Thyroid gland (tissue), 4 donors: Measurements from ENCODE around the gene FRMD4B. TPM values are rescaled to one million over a fixed set of nuclear protein-coding genes. Genes with fewer than 3 reads are reported as not detected.
"Not testable (repeated sequence)": the region's sequence is repeated elsewhere in the genome, so short reads cannot be mapped to it uniquely, and the experiment has no call there.

ENCODE experiments used
- DNase-seq, 2 donors: peaks; one replicate each; pipeline ENCODE4 v3.0.0-alpha.2; 2019
- H3K27ac ChIP-seq, 3 donors: fragments of 200-600 bp; sonication (generic); 1 replicate in 2 of 3; 2 replicates in 1 of 3; pipeline ENCODE4 v1.5.1; 2016 to 2019; ENCODE audit warnings: mild to moderate bottlenecking in 1 of 3, moderate library complexity in 1 of 3
- H3K27me3 ChIP-seq: fragments of 200-600 bp; sonication (generic); one replicate; pipeline ENCODE4 v1.5.1; 2019
- H3K36me3 ChIP-seq, 2 donors: fragments of 200-600 bp; sonication (generic); one replicate each; pipeline ENCODE4 v1.5.1; 2016 to 2019
- H3K4me1 ChIP-seq, 2 donors: fragments of 200-600 bp; sonication (generic); one replicate each; pipeline ENCODE4 v1.5.1; 2017 to 2019
- H3K4me3 ChIP-seq, 3 donors: fragments of 200-600 bp; sonication (generic); replicated peaks in 1 of 3; 1 replicate in 2 of 3; 2 replicates in 1 of 3; pipeline ENCODE4 v1.5.1; 2016; ENCODE audit warnings: mild to moderate bottlenecking in 1 of 3
- H3K9me3 ChIP-seq: fragments of 200-600 bp; sonication (generic); one replicate; pipeline ENCODE4 v1.5.1; 2017
- CTCF ChIP-seq, 6 experiments: fragments of 200-600 bp in 3 of 6; fragments of 450-650 bp in 3 of 6; sonication (generic) in 3 of 6; IDR thresholded peaks; one replicate each; pipeline ENCODE4 v1.5.1; 2016 to 2019; ENCODE audit warnings: antibody characterized with exemption in 6 of 6, mild to moderate bottlenecking in 2 of 6, inconsistent platforms in 1 of 6, moderate library complexity in 1 of 6
- POLR2A ChIP-seq, 2 donors: fragments of 450-650 bp; IDR thresholded peaks; one replicate each; pipeline ENCODE4 v1.6.1; 2017; ENCODE audit warnings: antibody characterized with exemption in 2 of 2, mild to moderate bottlenecking in 2 of 2, moderate library complexity in 1 of 2
- WGBS, 2 donors: methylation state at CpG; one replicate each; pipeline ENCODE4 v1.1.5; 2017; 5-methylcytosine and 5-hydroxymethylcytosine counted together
- intact Hi-C: fragments of 100-400 bp; cut with DNase I; formaldehyde crosslinking; loops from one replicate; pipeline ENCODE4 v1.15.1; 2023
- total RNA-seq, 4 donors: library from RNA; depleted of rRNA; stranded (reverse); fragments of >200 nt; gene quantifications; one replicate each; pipeline ENCODE4 v1.2.3, GENCODE V29; 2016

FRMD4B gene
- total RNA-seq, 4 donors from 2014 or later: 109 to 224 (median 161) TPM

DNA sequence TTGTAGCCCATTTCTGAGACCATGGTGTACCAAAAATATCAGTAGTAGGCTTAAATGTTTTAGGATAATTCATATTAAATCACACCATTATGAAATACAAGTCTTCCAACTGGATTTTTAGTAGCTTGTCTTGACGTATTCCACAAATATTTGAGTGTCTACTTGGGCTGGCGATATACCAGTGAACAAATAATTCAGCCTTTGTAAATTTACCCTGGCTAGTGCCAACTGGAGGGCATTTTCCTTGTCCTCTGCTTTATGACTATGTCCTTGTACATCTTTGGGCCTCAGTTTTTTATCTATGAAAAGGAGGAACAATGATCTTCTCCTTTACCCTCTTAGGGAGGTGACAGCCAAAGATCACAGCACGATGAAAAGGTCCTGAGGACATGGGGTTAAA is 114.8 kb downstream of the FRMD4B start:
- no peak for TF ChIP-seq CTCF (IDR thresholded peaks at IDR 0.05)
- H3K9me3 ChIP-seq: no peaks in the 10 kb centered on the region
- no peak for DNase-seq
- no peaks in the 10 kb centered on the region for H3K27me3 ChIP-seq
- WGBS, 2 donors: 93 to 94% methylated on average over 3 of the region's 3 CpGs
- H3K4me3 ChIP-seq: no peak overlapping the region
- peaks cover 0 to 6% of the 10 kb centered on the region in 2 donors for H3K36me3 ChIP-seq
- peaks cover 1 to 8% of the 10 kb centered on the region in 2 donors for H3K4me1 ChIP-seq
- H3K27ac ChIP-seq: no peak overlapping the region
- intact Hi-C loops: no loop called here

DNA sequence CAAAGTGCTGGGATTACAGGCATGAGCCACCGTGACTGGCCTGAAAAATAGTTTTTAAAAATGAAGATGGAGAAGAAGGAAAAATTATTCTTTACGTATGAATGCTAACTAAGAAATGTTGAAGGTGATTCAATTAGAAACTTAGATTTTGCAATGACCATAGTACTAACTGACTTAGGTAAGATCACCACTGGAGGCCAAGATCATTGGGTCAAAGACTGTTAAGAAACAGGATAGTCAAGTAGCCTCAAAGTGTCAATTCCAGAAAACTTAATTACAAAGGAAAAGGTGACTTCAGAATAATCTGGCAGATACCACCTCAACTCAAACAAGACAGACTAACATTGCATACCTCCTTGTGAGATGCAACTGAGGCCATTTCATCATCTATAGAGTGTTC is 119.3 kb downstream of the FRMD4B start:
- Histone ChIP-seq H3K4me1 (no peaks in the 10 kb centered on the region), H3K27ac (no peak overlapping the region), H3K27me3 (no peaks in the 10 kb centered on the region), H3K9me3 (no peaks in the 10 kb centered on the region), H3K36me3 (peaks cover 0 to 6% of the 10 kb centered on the region in 2 donors), H3K4me3 (no peak overlapping the region)
- 42 to 98% methylated on average over 2 of the region's 2 CpGs for WGBS, 2 donors
- TF ChIP-seq CTCF (IDR thresholded peaks at IDR 0.05): no peak
- no peak for TF ChIP-seq POLR2A (IDR thresholded peaks at IDR 0.05)
- no peak for DNase-seq
- intact Hi-C loops: no loop called here

- H3K4me3 ChIP-seq, H3K9me3 ChIP-seq, H3K27me3 ChIP-seq, intact Hi-C loops, H3K36me3 ChIP-seq, H3K4me1 ChIP-seq, H3K27ac ChIP-seq, DNase-seq: not testable (repeated sequence)
- 92 to 95% methylated on average over 2 of the region's 2 CpGs for WGBS, 2 donors
Measured at GRCh38 chr3:69266071-69266470, 119.8 kb downstream of the FRMD4B start.

- H3K27ac ChIP-seq, H3K9me3 ChIP-seq, DNase-seq, H3K4me3 ChIP-seq, H3K27me3 ChIP-seq, H3K36me3 ChIP-seq, intact Hi-C loops, H3K4me1 ChIP-seq: not testable (repeated sequence)
- 96 to 98% methylated on average over 7 of the region's 7 CpGs for WGBS, 2 donors
Measured at GRCh38 chr3:69260843-69261405, 125.0 kb downstream of the FRMD4B start.

- Histone ChIP-seq H3K27me3 (no peaks in the 10 kb centered on the region), H3K27ac (no peak overlapping the region), H3K4me3 (no peak overlapping the region), H3K36me3 (no peaks in the 10 kb centered on the region), H3K4me1 (no peaks in the 10 kb centered on the region), H3K9me3 (no peaks in the 10 kb centered on the region)
- DNase-seq: no peak
- intact Hi-C loops: no loop called here
- TF ChIP-seq POLR2A (IDR thresholded peaks at IDR 0.05) (no peak), CTCF (IDR thresholded peaks at IDR 0.05) (no peak)
- WGBS, 2 donors: 94 to 96% methylated on average over 32 to 35 of the region's 35 CpGs
Measured at GRCh38 chr3:69260216-69260787, 125.6 kb downstream of the FRMD4B start.

GRCh38 chr3:69259125-69259524 is 126.8 kb downstream of the FRMD4B start:
- Histone ChIP-seq H3K9me3 (no peaks in the 10 kb centered on the region), H3K4me3 (no peak overlapping the region), H3K36me3 (no peaks in the 10 kb centered on the region), H3K27me3 (no peaks in the 10 kb centered on the region), H3K4me1 (no peaks in the 10 kb centered on the region), H3K27ac (no peak overlapping the region)
- intact Hi-C loops: no loop called here
- TF ChIP-seq POLR2A (IDR thresholded peaks at IDR 0.05) (no peak), CTCF (IDR thresholded peaks at IDR 0.05) (no peak)
- WGBS, 2 donors: 96 to 98% methylated on average over 9 of the region's 9 CpGs
- DNase-seq: no peak
